Activated CD4-positive, alpha-beta T cell treated with anti-CD3 and anti-CD28 coated beads for 36 hours (primary cell): ENCODE measurements around the gene RING1. TPM values are rescaled to one million over a fixed set of nuclear protein-coding genes. Genes with fewer than 3 reads are reported as not detected.

Source experiments
- ATAC-seq: fragments of 200-7000 bp; cut with Tn5 transposase; one replicate; pipeline ENCODE4 v1.10.0; 2021; ENCODE audit warnings: mild to moderate bottlenecking, moderate library complexity
- CTCF ChIA-PET: fragments of 350-600 bp; sonication (Branson Sonifier 250); formaldehyde crosslinking; loops from one replicate; lab custom pipeline; 2021; ENCODE audit warnings: antibody characterized with exemption; lab: Charles Lee
- POLR2A ChIA-PET: fragments of 350-600 bp; sonication (Branson Sonifier 250); formaldehyde crosslinking; loops from one replicate; lab custom pipeline; 2021; ENCODE audit warnings: antibody characterized with exemption, inconsistent platforms; lab: Charles Lee
- DNase-seq: peaks from one replicate; pipeline ENCODE4 v3.0.0-alpha.2; 2020
- H3K27ac Mint-ChIP-seq: one replicate; pipeline ENCODE4 v1.8.0; 2021; ENCODE audit warnings: mixed read lengths
- H3K27me3 Mint-ChIP-seq: one replicate; pipeline ENCODE4 v1.8.0; 2021; ENCODE audit warnings: mixed read lengths
- H3K36me3 Mint-ChIP-seq: one replicate; pipeline ENCODE4 v1.8.0; 2021; ENCODE audit warnings: low read depth, mixed read lengths
- H3K4me1 Mint-ChIP-seq: one replicate; pipeline ENCODE4 v1.8.0; 2021; ENCODE audit warnings: mixed read lengths
- H3K4me3 Mint-ChIP-seq: one replicate; pipeline ENCODE4 v1.8.0; 2021; ENCODE audit warnings: mild to moderate bottlenecking, moderate library complexity, mixed read lengths
- H3K9me3 Mint-ChIP-seq: one replicate; pipeline ENCODE4 v1.8.0; 2021; ENCODE audit warnings: low read depth, mixed read lengths
- intact Hi-C, 2 experiments: fragments of 100-400 bp; cut with DNase I in 1 of 2; cut with micrococcal nuclease in 1 of 2; formaldehyde crosslinking; loops; one replicate each; pipeline versions ENCODE4 v1.14.2 to v1.15.1; 2022 to 2024; cut with DNase I, micrococcal nuclease
- total RNA-seq, 2 experiments: library from RNA; stranded (reverse); gene quantifications; one replicate each; pipeline ENCODE4 v1.2.3, GENCODE V29; 2021

RING1 gene
- total RNA-seq, 2 experiments from 2014 or later = 28.3 to 39.3 TPM

DNA sequence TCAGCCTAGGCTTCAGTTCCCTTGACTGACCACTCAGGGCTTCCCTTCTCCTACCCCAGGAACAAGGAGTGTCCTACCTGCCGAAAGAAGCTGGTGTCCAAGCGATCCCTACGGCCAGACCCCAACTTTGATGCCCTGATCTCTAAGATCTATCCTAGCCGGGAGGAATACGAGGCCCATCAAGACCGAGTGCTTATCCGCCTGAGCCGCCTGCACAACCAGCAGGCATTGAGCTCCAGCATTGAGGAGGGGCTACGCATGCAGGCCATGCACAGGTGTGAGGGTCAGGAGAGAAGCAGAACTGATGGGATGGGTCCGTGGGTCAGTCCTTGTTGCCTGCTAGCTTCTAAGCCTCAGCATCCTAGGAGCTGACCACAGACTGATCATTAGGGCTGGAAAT, 1.6 kb downstream of the RING1 start:
- peaks cover 19% of the 10 kb centered on the region for H3K27me3 Mint-ChIP-seq
- no peak for DNase-seq
- peak overlapping the region; percentile 80 for H3K4me3 Mint-ChIP-seq
- no peaks in the 10 kb centered on the region for H3K9me3 Mint-ChIP-seq
- ChIA-PET CTCF (interaction anchor here (2.9 kb wide), 1 partner anchor 39 kb away, joined by 22 read pairs; no protein-coding TSS in a partner anchor), POLR2A (interaction anchor here (1.4 kb wide), 1 partner anchor 10 kb away, joined by 5 read pairs; no protein-coding TSS in a partner anchor)
- intact Hi-C loops = loop anchor here (5.0 to 10.0 kb wide), 7 partner anchors 205 to 1545 kb away; partner anchors contain the start of genes C6orf47 (in 1 of the 2), CLIC1 (in 1 of the 2), CSNK2B (in 1 of the 2) and CUTA (in 1 of the 2)
- H3K4me1 Mint-ChIP-seq = peaks cover 54% of the 10 kb centered on the region
- no peak for ATAC-seq
- H3K36me3 Mint-ChIP-seq = peaks cover 23% of the 10 kb centered on the region
- peak overlapping the region; percentile 3 for H3K27ac Mint-ChIP-seq

DNA sequence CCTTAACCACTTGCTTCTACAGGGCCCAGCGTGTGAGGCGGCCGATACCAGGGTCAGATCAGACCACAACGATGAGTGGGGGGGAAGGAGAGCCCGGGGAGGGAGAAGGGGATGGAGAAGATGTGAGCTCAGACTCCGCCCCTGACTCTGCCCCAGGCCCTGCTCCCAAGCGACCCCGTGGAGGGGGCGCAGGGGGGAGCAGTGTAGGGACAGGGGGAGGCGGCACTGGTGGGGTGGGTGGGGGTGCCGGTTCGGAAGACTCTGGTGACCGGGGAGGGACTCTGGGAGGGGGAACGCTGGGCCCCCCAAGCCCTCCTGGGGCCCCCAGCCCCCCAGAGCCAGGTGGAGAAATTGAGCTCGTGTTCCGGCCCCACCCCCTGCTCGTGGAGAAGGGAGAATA, 2.8 kb downstream of the RING1 start:
- DNase-seq (no peak), ATAC-seq (no peak)
- Mint-ChIP-seq H3K27ac (no peak overlapping the region), H3K4me3 (no peak overlapping the region), H3K4me1 (peaks cover 42% of the 10 kb centered on the region), H3K9me3 (no peaks in the 10 kb centered on the region), H3K36me3 (peaks cover 23% of the 10 kb centered on the region), H3K27me3 (peaks cover 23% of the 10 kb centered on the region)
- intact Hi-C loops = no loop called here
- ChIA-PET POLR2A (no interaction called here), CTCF (no interaction called here)

DNA sequence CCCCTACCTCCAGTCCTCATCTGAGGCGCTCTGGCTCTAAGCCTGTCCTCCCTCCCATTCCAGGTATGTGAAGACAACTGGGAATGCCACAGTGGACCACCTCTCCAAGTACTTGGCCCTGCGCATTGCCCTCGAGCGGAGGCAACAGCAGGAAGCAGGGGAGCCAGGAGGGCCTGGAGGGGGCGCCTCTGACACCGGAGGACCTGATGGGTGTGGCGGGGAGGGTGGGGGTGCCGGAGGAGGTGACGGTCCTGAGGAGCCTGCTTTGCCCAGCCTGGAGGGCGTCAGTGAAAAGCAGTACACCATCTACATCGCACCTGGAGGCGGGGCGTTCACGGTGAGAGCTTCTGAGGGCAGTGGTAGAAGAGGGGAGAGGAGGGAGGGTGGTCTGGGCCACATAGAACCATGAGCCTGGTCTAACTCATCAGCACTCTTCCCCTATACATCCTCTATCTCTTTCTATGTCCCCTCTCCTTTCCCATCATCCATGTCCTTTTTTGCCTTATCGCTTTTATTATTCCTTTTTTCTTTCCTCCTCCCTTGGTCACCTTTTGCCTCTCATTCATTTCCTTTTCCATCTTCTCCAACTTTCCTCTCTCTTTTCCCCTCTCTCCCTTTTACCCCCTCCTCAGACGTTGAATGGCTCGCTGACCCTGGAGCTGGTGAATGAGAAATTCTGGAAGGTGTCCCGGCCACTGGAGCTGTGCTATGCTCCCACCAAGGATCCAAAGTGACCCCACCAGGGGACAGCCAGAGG, 3.5 kb downstream of the RING1 start:
- ATAC-seq (no peak), DNase-seq (no peak)
- intact Hi-C loops = no loop called here
- Mint-ChIP-seq H3K27me3 (peaks cover 23% of the 10 kb centered on the region), H3K4me3 (no peak overlapping the region), H3K36me3 (peaks cover 23% of the 10 kb centered on the region), H3K27ac (no peak overlapping the region), H3K4me1 (peaks cover 35% of the 10 kb centered on the region), H3K9me3 (no peaks in the 10 kb centered on the region)
- CTCF ChIA-PET = no interaction called here
- POLR2A ChIA-PET = interaction anchor here (1.2 kb wide), 1 partner anchor 12 kb away, joined by 3 read pairs; no protein-coding TSS in a partner anchor

DNA sequence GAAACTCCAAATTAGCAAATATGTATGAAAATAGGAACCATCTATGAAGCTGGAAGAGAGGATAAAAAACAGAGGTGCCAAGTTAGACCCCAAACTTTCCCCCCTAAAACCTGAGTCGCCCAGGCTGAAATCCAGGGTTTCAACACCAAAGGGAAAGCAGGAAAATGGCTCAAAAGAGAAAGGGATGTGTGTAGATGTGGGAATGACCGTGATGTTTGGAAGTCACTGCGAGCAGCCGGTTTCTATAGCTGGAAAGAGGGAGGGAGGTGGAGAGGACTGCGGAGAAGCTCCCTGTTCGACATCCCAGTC, 4.5 kb downstream of the RING1 start:
- intact Hi-C loops = no loop called here
- DNase-seq = no peak
- ATAC-seq = no peak
- POLR2A ChIA-PET = interaction anchor here (1.2 kb wide), 1 partner anchor 13 kb away, joined by 3 read pairs; no protein-coding TSS in a partner anchor
- CTCF ChIA-PET = interaction anchor here (0.6 kb wide), 2 partner anchors 263 to 345 kb away, joined by 3 read pairs; no protein-coding TSS in a partner anchor
- H3K9me3 Mint-ChIP-seq = no peaks in the 10 kb centered on the region
- peaks cover 23% of the 10 kb centered on the region for H3K27me3 Mint-ChIP-seq
- no peak overlapping the region for H3K27ac Mint-ChIP-seq
- peaks cover 31% of the 10 kb centered on the region for H3K4me1 Mint-ChIP-seq
- peak overlapping the region; percentile 40 for H3K4me3 Mint-ChIP-seq
- peaks cover 23% of the 10 kb centered on the region for H3K36me3 Mint-ChIP-seq

DNA sequence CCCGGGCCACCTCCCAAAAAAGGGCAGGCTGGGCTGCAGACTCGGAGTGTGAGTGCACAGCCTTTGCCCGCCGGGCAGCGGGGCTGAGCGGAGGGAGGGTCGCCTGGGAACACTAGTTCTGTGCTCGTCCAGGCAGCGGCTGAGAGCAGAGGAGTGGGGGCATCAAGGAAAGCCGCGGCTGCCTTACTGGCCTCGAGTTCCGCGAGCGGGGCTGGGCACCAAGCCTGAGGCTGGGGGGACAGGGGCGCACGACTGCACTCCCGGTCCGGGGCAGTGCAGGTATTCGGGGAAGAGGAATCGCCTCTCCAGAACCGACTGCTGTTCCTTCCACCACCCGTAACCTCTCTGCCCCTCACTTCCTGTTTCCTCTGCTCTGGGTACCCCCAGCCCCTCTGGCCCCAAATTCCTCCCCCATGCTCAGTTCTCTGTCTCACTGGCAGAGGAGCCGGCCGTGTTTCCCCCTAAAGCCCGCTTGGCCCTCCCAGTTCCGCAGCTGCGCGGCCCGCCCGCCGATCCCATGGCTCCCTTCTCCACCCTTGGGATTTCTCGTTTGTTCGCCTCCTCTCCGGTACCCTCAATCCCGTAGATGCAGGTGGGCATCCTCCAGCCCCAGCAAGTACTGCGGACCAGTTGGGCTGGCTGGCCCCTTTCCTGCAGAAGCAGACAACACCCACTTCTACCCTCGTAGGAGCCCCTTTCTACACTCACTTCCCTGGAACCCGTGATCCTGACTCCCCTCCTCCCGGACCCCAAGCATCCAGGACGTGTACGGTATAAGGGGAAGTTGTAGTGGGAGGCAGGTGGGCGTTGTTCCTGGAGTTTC, 5.1 kb downstream of the RING1 start:
- Mint-ChIP-seq H3K4me3 (peak overlapping the region; percentile 40), H3K27me3 (peaks cover 26% of the 10 kb centered on the region), H3K9me3 (no peaks in the 10 kb centered on the region), H3K36me3 (peaks cover 23% of the 10 kb centered on the region), H3K4me1 (peaks cover 31% of the 10 kb centered on the region), H3K27ac (no peak overlapping the region)
- ChIA-PET POLR2A (interaction anchor here (1.2 kb wide), 1 partner anchor 14 kb away, joined by 3 read pairs; no protein-coding TSS in a partner anchor), CTCF (interaction anchor here (0.6 kb wide), 2 partner anchors 264 to 345 kb away, joined by 3 read pairs; no protein-coding TSS in a partner anchor)
- intact Hi-C loops = no loop called here
- ATAC-seq (peak; percentile 28), DNase-seq (peak; percentile 35)

DNA sequence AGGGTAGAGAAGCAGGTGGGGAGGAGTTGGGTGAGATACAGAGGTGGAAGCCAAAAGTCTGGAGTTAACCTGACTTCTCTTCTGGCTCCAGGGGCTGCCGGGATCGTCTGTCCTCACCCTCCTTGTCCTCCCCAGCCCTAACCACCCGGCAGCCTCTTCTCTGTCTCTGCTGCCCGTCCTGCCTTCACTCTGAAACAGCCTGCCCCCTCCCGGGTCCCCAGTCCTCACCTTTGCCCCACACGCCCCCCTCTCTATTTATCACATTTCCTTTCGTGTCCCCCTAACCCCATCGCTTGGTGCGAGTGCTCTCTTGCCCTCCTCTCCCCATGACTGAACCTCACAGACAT, 5.7 kb downstream of the RING1 start:
- POLR2A ChIA-PET = no interaction called here
- Mint-ChIP-seq H3K27me3 (peaks cover 30% of the 10 kb centered on the region), H3K36me3 (peaks cover 23% of the 10 kb centered on the region), H3K4me3 (peak overlapping the region; percentile 40), H3K4me1 (peaks cover 27% of the 10 kb centered on the region), H3K27ac (no peak overlapping the region), H3K9me3 (no peaks in the 10 kb centered on the region)
- intact Hi-C loops = no loop called here
- DNase-seq (no peak), ATAC-seq (no peak)
- CTCF ChIA-PET = no interaction called here

DNA sequence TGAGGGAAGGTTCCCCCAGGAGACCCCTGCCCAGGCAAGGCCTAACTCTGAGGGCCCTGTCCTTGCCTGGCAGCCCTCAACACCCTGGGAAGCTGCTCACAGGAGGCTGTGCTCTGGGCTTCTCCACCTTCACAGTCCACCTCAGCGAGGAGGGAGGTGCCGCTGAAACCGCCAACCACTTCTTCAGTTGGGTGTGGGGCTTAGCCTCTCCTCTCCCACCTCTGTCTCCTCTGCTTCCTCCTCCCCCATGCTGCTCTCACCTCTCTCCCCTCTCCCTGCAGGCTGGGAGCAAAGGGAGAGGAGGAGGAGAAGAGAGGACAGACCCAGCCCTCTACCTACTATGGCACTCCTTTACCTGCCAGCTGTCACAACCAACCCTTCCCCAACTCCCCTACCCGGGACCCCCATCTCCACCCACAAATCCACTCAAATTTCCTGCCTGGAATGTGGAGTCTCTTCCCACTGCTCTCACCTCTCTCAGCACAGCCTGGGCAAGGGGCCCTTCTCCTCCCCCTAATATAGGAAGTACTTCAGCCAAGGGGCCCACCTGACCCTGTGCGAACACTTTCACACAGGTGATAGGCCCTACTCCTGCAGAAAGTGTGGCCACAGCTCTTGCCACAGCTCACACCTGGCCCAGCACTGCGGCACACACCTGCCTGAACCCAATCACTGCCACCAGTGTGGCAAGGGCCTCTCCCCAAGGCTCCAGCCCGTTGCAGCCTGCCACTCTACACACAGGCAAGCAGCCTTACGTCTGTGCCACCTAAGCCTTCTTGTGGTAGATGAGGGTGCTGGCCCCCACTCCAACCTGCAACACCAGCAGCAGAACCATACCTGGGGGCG, 7.2 kb downstream of the RING1 start:
- Mint-ChIP-seq H3K27ac (no peak overlapping the region), H3K4me3 (no peak overlapping the region), H3K36me3 (peaks cover 8% of the 10 kb centered on the region), H3K4me1 (peaks cover 18% of the 10 kb centered on the region), H3K9me3 (no peaks in the 10 kb centered on the region), H3K27me3 (peaks cover 34% of the 10 kb centered on the region)
- no peak for ATAC-seq
- CTCF ChIA-PET = no interaction called here
- DNase-seq = no peak
- intact Hi-C loops = no loop called here
- POLR2A ChIA-PET = no interaction called here

DNA sequence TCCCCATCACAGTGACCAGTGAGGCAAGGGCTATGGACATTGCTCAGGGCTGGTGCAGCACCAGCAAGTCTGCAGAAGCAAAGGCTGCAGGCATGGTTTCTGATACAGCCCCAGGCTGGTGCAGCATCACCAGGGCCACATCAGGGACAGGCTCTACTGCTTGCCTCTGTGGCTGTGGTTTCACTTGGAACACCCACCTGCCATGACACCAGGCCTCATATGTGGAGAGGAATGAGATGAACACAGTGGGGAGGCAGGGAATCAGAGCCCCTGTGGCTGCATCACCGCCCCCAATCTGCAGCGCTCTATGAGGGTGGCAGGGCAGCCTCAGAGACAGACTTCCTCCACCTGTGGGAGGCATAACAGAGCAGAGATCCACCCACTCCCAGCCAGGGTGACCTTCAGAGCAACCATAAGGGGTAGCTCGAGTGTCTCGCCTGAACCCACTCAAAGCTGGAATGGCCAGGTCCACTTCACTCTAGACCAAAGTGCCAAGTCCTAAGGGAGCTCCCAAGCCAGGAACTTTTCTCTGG, 7.9 kb downstream of the RING1 start:
- DNase-seq (no peak), ATAC-seq (no peak)
- Mint-ChIP-seq H3K4me1 (peaks cover 18% of the 10 kb centered on the region), H3K9me3 (no peaks in the 10 kb centered on the region), H3K27me3 (peaks cover 35% of the 10 kb centered on the region), H3K27ac (no peak overlapping the region), H3K36me3 (peaks cover 5% of the 10 kb centered on the region), H3K4me3 (no peak overlapping the region)
- intact Hi-C loops = no loop called here
- ChIA-PET CTCF (no interaction called here), POLR2A (no interaction called here)

DNA sequence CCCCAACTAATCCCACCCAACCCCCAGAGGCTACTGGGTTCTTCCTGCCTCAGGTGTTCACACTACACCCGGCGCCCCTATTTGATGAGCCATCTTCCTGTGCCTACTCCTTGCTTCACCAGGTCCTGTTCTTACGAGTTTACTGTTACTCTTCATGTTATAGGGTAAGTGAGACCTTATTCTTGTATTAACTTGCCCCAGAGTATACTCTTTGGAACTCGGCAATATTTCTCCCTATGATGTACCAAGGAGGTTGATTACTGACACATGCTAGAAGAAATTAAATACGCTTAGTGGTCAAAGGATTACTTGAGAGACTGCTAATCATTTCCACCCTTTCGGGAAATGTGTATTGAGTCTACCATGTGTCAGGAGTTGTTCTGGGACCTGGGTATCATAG, 8.9 kb downstream of the RING1 start:
- ChIA-PET POLR2A (no interaction called here), CTCF (no interaction called here)
- peaks cover 2% of the 10 kb centered on the region for H3K36me3 Mint-ChIP-seq
- H3K4me3 Mint-ChIP-seq = no peak overlapping the region
- H3K9me3 Mint-ChIP-seq = no peaks in the 10 kb centered on the region
- H3K27me3 Mint-ChIP-seq = peaks cover 39% of the 10 kb centered on the region
- DNase-seq (no peak), ATAC-seq (no peak)
- intact Hi-C loops = no loop called here
- peaks cover 18% of the 10 kb centered on the region for H3K4me1 Mint-ChIP-seq
- H3K27ac Mint-ChIP-seq = no peak overlapping the region

DNA sequence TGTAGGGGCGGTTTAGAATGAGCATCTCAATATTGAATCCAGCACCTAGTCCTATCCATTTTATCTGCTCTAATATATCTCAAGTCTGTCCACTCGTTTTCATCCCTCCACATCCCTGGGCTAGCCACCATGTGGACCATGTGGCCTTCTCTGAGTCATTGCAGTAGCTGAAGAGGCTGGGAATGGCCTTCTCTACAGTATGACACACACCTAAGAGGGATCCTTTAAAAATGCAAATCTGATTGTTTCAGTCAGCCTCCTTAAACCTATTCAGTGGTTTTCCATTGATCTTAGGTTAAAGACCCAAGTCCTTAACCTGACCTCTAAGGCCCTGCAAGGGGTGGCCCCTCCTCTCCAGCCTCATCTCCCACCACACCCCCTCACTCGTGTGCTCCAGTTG, 9.4 kb downstream of the RING1 start:
- ChIA-PET POLR2A (no interaction called here), CTCF (no interaction called here)
- Mint-ChIP-seq H3K9me3 (no peaks in the 10 kb centered on the region), H3K4me1 (peaks cover 16% of the 10 kb centered on the region), H3K27me3 (peaks cover 41% of the 10 kb centered on the region), H3K4me3 (no peak overlapping the region), H3K27ac (no peak overlapping the region), H3K36me3 (no peaks in the 10 kb centered on the region)
- no peak for ATAC-seq
- DNase-seq = no peak
- intact Hi-C loops = no loop called here
